LNCAP (cell line): ENCODE measurements around the gene KIF19.
A peak's percentile ranks its signal among the peaks of the same experiment; 100 is the strongest.

Experiments used
- TF ChIP-seq, protein P1 (sequence below): fragments of 450-650 bp; IDR thresholded peaks from 2 replicates; pipeline ENCODE4 v1.5.1; 2017; ENCODE audit warnings: mild to moderate bottlenecking

Gene KIF19

DNA sequence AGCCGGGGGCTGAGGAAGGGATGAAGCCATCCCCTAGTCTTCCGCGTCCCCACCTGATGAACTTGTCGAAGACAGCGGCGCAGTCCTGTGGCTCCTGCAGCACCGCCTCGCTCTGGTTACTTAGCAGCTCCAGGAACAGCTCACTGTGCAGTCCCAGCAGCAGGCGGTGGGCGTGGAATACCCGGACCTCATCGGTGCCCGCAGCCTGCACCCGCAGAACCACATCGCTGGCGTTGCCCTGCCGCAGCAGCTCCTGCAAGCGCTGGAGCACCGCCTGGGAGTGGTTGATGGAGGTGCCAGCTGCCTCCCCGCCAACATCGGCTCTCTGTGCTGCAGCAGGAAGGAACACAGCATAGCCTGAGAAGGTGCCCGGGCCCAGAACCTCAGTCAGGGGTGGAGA, 33.9 kb downstream of the KIF19 start:
- TF ChIP-seq, protein P1, sequence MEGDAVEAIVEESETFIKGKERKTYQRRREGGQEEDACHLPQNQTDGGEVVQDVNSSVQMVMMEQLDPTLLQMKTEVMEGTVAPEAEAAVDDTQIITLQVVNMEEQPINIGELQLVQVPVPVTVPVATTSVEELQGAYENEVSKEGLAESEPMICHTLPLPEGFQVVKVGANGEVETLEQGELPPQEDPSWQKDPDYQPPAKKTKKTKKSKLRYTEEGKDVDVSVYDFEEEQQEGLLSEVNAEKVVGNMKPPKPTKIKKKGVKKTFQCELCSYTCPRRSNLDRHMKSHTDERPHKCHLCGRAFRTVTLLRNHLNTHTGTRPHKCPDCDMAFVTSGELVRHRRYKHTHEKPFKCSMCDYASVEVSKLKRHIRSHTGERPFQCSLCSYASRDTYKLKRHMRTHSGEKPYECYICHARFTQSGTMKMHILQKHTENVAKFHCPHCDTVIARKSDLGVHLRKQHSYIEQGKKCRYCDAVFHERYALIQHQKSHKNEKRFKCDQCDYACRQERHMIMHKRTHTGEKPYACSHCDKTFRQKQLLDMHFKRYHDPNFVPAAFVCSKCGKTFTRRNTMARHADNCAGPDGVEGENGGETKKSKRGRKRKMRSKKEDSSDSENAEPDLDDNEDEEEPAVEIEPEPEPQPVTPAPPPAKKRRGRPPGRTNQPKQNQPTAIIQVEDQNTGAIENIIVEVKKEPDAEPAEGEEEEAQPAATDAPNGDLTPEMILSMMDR: no peak

DNA sequence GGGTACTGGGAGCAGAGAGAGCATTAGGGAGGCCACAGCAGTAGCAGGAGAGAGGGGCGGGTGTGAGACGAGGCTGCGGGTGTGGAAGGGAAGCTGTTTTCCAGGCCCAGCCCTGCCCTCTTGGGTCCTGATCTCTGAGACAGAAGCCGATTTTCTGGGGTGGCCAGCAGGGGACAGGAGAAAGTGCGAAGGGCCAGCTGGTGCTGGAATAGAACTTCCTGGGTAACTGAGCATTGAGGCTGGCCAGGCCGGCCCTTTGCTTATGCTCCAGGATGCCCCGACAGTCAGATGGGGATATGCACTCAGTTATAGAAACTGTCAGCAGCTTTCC, 34.8 kb downstream of the KIF19 start:
- TF ChIP-seq, protein P1: no peak

DNA sequence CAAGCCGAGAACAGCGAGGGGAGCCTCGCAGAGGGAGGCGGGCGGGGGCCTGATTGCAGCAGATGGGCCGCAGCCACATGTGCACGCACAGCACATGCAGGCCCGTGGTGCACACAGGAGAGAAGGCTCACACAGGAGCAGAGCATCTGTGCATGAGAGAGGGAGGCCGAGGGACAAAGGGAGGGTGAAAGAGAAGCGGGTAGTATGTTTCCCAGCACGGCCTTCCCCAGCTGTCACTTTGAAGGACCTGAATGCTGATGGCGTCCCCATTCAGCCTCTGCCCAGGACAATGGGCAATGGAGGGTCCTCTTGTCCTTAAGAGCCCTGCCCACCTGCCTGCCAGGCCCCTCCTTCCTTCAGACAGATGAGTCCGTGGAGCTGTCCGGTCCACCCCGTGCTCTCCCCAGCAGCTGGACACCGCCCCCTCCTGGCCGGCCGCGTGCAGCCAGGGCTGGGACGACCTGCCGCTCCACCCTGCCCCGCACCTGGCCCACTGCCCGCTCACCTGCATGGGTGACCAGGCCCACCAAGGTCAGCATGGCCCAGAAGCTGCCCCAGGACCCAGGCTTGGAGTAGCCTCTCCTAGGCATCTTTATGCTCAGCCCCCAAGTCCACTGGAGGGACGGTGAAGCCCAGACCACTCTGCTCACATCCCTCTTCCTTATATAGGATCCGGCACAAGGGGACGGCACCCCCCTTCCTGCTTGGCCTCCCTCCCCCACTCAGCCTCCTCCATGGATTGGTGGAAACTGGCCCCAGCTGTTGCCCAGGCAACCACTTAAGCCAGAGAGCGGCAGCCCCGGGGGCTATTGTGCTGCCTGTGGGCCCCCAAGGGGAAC, 35.4 kb downstream of the KIF19 start, which contains the start of gene BTBD17:
Gene BTBD17 (minus strand): TSS at position 639 of the 839 bp plus-strand sequence. CDS start 49 bp downstream, at position 590.
- TF ChIP-seq, protein P1: peak; percentile 83

DNA sequence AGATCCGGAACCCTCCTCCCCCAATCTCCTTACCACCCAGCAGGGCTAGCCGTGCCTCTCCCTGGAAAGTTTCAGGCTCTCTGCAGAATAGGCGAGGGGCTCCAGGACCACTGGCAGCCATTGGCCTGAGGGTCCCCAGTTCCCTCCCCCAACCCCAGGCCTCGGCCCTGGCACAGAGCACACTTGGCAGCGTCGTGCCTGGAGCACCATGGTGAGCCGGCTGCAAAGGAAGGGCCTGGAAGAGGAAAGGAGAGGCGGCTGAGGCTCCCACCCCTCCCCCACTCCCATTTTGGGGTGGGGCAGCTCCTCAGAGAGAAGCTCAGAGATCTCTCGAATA, 36.0 kb downstream of the KIF19 start:
- TF ChIP-seq, protein P1: no peak

DNA sequence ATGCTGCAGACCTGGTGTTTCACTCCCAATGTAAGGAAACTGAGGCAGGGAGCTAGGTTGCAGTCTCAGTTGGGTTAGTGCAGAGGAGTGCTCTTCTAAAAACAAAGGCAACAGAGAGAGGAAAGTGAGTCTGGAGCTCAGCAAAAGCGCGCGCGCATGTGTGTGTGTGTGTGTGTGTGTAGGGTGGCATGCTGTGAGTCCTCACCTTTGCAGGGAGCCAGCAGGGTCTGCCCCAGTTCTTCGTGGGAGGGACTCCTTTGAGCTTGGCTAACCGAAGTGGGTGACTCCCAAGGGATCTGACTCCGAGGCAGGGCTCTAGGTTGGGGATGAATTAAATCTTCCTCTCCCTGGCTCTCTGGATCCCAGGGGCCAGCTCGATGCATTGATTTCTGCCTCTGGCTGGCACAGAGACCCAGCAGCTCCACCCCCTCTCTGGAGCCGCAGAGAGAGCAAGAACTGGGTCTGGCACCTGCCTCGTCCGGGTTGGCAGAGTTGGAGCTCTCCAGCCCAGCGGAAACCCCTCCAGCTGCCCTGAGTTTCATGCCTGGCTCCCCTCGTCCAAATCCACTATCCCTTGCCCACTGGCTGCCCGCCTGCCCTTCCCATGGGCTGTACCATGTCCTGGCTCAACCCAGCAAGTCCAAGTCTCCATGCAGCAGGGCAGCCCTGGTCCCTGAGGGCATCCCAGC, 36.9 kb downstream of the KIF19 start:
- TF ChIP-seq, protein P1: no peak

DNA sequence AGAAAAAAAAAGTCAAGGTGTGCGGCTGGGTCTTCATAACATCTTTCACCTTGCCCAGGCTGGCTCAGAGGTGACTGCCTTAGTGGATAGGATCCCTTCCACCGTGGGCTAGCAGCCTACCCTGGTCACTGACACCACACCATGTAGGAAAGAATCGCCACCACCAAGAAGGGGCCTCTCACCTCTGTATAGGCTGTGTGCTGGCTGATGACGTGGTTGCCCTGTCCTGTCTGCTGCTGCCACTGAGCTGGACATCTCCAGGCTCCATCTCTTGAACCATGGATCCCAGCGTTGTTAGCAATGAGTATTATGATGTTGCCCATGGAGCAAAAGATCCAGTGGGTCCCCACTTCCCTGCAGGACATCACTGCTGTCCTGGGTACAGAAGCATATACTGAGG, 41.2 kb downstream of the KIF19 start, which contains the start of gene GPR142:
Gene GPR142 (plus strand): TSS at position 301 of the 400 bp plus-strand sequence. CDS start 2,035 bp downstream, outside the sequence.
- TF ChIP-seq, protein P1: no peak

DNA sequence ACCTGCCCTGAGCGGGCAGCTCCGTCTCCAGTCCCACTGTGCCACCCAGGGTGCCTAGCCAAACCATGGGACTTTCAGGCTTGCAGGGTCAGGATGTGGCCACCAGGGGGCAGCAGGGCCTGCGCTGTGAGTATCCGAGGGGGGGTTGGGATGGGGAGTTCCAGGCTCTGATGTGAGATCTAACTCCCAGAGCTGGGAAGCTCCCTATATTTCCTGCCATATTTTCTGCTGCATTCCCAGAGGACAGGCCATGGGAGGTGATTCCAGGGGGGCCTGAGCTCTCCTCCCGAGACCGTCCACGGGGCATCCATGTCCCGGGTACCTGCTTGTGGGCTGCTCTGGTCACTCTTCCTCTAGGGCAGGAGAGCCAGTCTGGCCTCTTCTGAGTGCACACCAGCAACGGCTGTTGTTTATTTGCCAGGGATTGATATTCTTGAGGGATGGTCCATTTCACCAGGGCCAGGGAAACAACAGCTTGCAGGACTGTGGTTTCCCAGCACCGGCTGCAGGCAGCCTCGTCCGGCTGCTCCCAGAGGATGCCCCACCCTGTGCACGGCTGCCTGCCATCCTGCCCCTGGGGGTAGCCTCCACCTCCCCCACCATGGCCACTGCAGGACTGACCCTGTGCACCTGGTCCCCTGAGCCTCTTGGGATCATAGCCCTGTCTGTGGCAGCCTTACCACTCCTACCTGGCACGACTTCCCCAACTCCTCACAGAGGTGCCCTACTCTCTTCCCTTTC, 42.5 kb downstream of the KIF19 start:
- TF ChIP-seq, protein P1: peak; percentile 91
